AG04450 (cell line): ENCODE results near the gene GNAZ. TPM values are rescaled to one million over a fixed set of nuclear protein-coding genes. Genes with fewer than 3 reads are reported as not detected.

Experiments
- CTCF ChIA-PET: fragments of 300-600, 350-600 bp; formaldehyde crosslinking; extraction: SDS; loops from one replicate; lab custom pipeline; 2022; ENCODE audit warnings: antibody characterized with exemption, inconsistent platforms; lab: Charles Lee
- POLR2A ChIA-PET: fragments of 350-600 bp; formaldehyde crosslinking; extraction: SDS; loops from one replicate; lab custom pipeline; 2021; ENCODE audit warnings: antibody characterized with exemption, inconsistent platforms; lab: Yijun Ruan, JAX
- DNase-seq: peaks from one replicate; pipeline ENCODE4 v3.0.0-alpha.2; 2011; ENCODE audit warnings: low read depth, low spot score
- H3K27ac ChIP-seq: one replicate; pipeline ENCODE4 v1.5.1; 2012; ENCODE audit warnings: low read depth, low read length, control low read depth
- H3K27me3 ChIP-seq: one replicate; pipeline ENCODE4 v1.6.0; 2012; ENCODE audit warnings: low read length; ENCODE audit not compliant: control insufficient read depth, insufficient read depth
- H3K4me3 ChIP-seq: 2 replicates; pipeline ENCODE4 v1.5.1; 2011; ENCODE audit warnings: mild to moderate bottlenecking, low read depth, low read length, control low read depth
- H3K9me3 ChIP-seq: 2 replicates; pipeline ENCODE4 v1.5.1; 2012; ENCODE audit warnings: low read length; ENCODE audit not compliant: control insufficient read depth, insufficient read depth
- polyA plus RNA-seq: library from polyadenylated mRNA; depleted of rRNA; stranded (reverse); fragments of >200 nt; gene quantifications from 2 replicates; pipeline ENCODE4 v1.2.3, GENCODE V29; 2011
- TF ChIP-seq, protein P1 (sequence below): IDR thresholded peaks from 2 replicates; pipeline ENCODE4 v1.5.1; 2011; ENCODE audit warnings: low read depth, low read length, control low read depth, inconsistent platforms

The GNAZ gene
- polyA plus RNA-seq, 1 experiment, result 0.25 TPM

DNA sequence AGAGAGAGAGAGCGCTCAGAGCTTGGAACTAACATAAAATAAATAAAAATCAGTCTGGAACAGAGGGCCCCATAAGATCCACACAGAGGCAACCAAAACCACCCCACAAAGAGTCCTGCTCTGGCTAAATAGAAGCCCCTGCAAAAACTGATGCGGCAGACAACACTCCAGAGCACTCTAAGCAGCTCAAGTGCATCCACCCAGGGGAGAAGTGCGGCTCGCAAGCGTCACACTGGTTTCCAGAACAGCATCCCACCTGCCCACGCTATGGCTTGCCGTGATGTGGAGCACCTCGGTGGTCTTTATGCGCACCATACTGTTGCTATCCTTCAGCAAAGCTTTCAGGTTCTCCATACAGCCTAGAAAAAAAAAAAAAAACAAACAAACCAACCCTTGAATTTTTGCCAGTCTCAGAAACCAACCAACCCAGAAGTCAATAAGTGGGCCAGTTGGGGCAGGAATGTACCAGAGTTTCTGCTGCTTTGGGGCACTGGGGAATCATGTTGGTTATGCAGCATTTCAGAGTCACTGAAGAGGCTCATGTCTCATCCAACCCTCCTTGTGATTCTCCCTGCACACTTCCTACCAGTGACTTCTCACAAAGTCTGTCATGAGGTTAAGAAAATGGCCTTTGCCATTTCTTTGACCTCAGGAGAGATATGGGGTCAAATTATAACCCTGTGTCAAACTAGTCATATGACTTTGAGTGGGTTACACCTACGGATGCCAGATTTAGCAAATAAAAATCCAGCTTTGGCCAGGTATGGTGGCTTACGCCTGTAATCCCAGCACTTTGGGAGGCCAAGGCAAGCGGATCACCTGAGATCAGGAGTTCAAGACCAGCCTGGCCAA, 68.5 kb downstream of the GNAZ start:
- CTCF ChIA-PET, result interaction anchor here (1.9 to 2.0 kb wide), 2 partner anchors 11 to 180 kb away, joined by 10 to 16 read pairs; no protein-coding TSS in a partner anchor
- no peak overlapping the region for H3K4me3 ChIP-seq
- no peaks in the 10 kb centered on the region for H3K27me3 ChIP-seq
- no peak overlapping the region for H3K27ac ChIP-seq
- no peak for DNase-seq
- TF ChIP-seq, protein P1, sequence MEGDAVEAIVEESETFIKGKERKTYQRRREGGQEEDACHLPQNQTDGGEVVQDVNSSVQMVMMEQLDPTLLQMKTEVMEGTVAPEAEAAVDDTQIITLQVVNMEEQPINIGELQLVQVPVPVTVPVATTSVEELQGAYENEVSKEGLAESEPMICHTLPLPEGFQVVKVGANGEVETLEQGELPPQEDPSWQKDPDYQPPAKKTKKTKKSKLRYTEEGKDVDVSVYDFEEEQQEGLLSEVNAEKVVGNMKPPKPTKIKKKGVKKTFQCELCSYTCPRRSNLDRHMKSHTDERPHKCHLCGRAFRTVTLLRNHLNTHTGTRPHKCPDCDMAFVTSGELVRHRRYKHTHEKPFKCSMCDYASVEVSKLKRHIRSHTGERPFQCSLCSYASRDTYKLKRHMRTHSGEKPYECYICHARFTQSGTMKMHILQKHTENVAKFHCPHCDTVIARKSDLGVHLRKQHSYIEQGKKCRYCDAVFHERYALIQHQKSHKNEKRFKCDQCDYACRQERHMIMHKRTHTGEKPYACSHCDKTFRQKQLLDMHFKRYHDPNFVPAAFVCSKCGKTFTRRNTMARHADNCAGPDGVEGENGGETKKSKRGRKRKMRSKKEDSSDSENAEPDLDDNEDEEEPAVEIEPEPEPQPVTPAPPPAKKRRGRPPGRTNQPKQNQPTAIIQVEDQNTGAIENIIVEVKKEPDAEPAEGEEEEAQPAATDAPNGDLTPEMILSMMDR, result no peak
- H3K9me3 ChIP-seq, result no peaks in the 10 kb centered on the region
- POLR2A ChIA-PET, result interaction anchor here (1.0 kb wide), 1 partner anchor 9 kb away, joined by 3 read pairs; no protein-coding TSS in a partner anchor

DNA sequence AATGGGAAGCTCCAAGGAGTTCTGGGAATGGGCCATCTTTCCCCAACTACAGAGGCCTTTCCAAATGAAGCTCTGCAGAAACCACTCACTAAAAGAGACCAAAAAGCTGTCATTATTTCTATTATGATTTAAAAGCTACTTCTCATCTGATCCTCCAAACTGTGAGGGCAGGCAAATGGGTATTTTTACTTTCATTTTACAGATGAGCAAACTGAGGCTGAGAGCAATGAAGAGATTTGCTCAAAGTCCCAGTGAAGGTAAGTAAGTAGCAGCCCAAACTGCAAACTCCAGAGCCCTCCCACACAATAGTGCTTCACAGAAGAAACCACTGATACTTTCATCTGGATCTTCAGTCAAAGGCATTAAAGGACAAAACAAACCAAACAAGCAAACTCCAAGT, 70.1 kb downstream of the GNAZ start:
- DNase-seq, result no peak
- H3K27ac ChIP-seq, result no peak overlapping the region
- POLR2A ChIA-PET, result no interaction called here
- H3K9me3 ChIP-seq, result no peaks in the 10 kb centered on the region
- CTCF ChIA-PET, result interaction anchor here (0.7 to 1.8 kb wide), 5 partner anchors 8 to 474 kb away, joined by 3 to 5 read pairs (median 3); no protein-coding TSS in a partner anchor
- H3K27me3 ChIP-seq, result no peaks in the 10 kb centered on the region
- no peak overlapping the region for H3K4me3 ChIP-seq
- TF ChIP-seq, protein P1, result no peak

DNA sequence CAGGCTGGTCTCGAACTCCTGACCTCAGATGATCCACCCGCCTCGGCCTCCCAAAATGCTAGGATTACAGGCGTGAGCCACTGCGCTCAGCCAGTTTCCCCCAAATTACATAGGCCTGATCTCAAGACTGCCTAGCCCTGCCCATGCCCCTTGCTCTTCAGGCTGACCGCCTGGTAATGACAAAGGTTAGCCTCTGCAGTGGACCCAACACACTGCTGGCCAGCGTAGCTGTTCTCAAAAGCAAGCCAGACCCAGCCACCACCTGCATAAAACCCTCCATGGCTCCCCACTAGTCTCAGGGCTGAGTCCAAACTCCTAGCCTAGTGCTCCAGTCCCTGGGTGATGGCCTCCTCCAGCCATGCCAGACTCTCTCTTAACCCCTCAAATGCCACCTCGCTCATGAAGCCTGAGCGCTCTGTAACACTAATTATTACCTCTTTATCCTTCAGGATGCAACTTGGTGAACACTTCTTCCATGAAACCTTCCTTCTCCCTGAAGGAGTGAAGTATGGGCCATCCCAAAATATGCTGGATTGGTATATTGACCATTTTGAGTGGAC, 72.3 kb downstream of the GNAZ start:
- no peak overlapping the region for H3K27ac ChIP-seq

DNA sequence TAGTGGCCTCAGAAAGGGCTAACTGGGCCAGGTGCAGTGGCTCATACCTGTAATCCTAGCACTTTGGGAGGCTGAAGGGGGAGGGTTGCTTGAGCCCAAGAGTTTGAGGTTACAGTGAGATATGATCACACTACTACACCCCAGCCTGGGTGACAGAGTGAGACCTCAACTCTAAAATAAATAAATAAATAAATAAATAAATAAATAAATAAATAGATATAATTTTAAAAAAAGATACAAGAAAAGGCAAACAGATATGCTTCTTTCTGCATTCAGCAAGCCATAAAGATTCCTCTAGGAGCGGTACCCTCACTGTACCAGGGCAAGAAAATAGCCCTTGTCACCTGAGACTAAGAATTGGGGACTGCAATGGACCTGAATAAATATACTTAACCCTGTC, 72.8 kb downstream of the GNAZ start:
- Histone ChIP-seq H3K9me3 (no peaks in the 10 kb centered on the region), H3K27ac (no peak overlapping the region), H3K27me3 (no peaks in the 10 kb centered on the region), H3K4me3 (no peak overlapping the region)
- no peak for DNase-seq
- POLR2A ChIA-PET, result no interaction called here
- TF ChIP-seq, protein P1, result no peak
- CTCF ChIA-PET, result no interaction called here

More for the DNA sequence above, 72.3 kb downstream of the GNAZ start:
- Histone ChIP-seq H3K4me3 (no peak overlapping the region), H3K9me3 (no peaks in the 10 kb centered on the region), H3K27me3 (no peaks in the 10 kb centered on the region)
- ChIA-PET CTCF (interaction anchor here (0.6 kb wide), 1 partner anchor 477 kb away, joined by 3 read pairs; no protein-coding TSS in a partner anchor), POLR2A (interaction anchor here (0.7 kb wide), 2 partner anchors 9 to 29 kb away, joined by 3 to 6 read pairs; no protein-coding TSS in a partner anchor)
- TF ChIP-seq, protein P1, result no peak
- DNase-seq, result no peak

DNA sequence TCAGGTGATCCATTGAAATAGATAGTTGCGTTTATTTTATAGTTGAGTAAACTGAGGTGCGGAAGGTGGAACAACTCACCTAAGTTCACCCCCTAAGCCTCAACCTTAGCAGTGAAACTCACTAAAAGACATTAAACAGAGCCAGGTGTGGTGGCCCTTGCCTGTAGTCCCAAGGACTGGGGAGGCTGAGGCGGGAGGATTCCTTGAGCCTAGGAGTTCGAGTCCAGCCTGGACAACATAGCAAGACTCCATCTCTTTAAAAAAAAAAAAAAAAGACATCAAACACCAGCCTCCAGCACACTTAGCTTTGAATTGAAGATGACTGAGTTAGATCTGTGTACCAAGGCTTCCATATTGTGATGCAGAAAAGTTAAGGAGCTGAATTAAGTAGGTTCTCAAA, 74.1 kb downstream of the GNAZ start:
- CTCF ChIA-PET, result interaction anchor here (1.0 to 1.8 kb wide), 5 partner anchors 34 to 185 kb away, joined by 3 to 12 read pairs (median 4); no protein-coding TSS in a partner anchor

More for the DNA sequence above, 74.1 kb downstream of the GNAZ start:
- Histone ChIP-seq H3K27ac (no peak overlapping the region), H3K9me3 (no peaks in the 10 kb centered on the region), H3K4me3 (no peak overlapping the region), H3K27me3 (no peaks in the 10 kb centered on the region)
- POLR2A ChIA-PET, result interaction anchor here (1.0 kb wide), 1 partner anchor 36 kb away, joined by 3 read pairs; the partner anchor contains the start of gene BCR
- DNase-seq, result no peak
- TF ChIP-seq, protein P1, result no peak
